Measurements from ENCODE around the gene SPAG8.
A peak's percentile ranks its signal among the peaks of the same experiment; 100 is the strongest.

SPAG8 gene

GRCh38 chr9:35820076-35820475 is 8.0 kb upstream of the SPAG8 start:
- H3K4me3 ChIP-seq (ENCODE audit: low read depth in 1 of 2, low read length in 1 of 2) = no peak overlapping the region
- peaks cover 32% of the 10 kb centered on the region for H3K27me3 ChIP-seq
- H3K27ac ChIP-seq = no peak overlapping the region
- peaks cover 3 to 5% of the 10 kb centered on the region in 2 experiments for H3K4me1 ChIP-seq (ENCODE audit: control insufficient read depth in 1 of 2, insufficient read depth in 1 of 2, low read depth in 1 of 2, low read length in 1 of 2)
- no peak for TF ChIP-seq CTCF (IDR thresholded peaks at IDR 0.05)
- no peaks in the 10 kb centered on the region for H3K9me3 ChIP-seq
- no peaks in the 10 kb centered on the region for H3K36me3 ChIP-seq

- Histone ChIP-seq H3K36me3 (no peaks in the 10 kb centered on the region), H3K4me1 (ENCODE audit: control insufficient read depth in 1 of 2, insufficient read depth in 1 of 2, low read depth in 1 of 2, low read length in 1 of 2) (peaks cover 14 to 15% of the 10 kb centered on the region in 2 experiments)
Measured at GRCh38 chr9:35818341-35818740, 6.3 kb upstream of the SPAG8 start.

GRCh38 chr9:35816708-35817107 is 4.6 kb upstream of the SPAG8 start:
- no peak for TF ChIP-seq CTCF (IDR thresholded peaks at IDR 0.05)
- Histone ChIP-seq H3K4me1 (ENCODE audit: control insufficient read depth in 1 of 2, insufficient read depth in 1 of 2, low read depth in 1 of 2, low read length in 1 of 2) (peaks cover 24% of the 10 kb centered on the region in 2 experiments), H3K9me3 (no peaks in the 10 kb centered on the region), H3K36me3 (no peaks in the 10 kb centered on the region), H3K4me3 (ENCODE audit: low read depth in 1 of 2, low read length in 1 of 2) (no peak overlapping the region), H3K27ac (no peak overlapping the region), H3K27me3 (peaks cover 22% of the 10 kb centered on the region)

More at GRCh38 chr9:35818341-35818740, 6.3 kb upstream of the SPAG8 start:
- no peak for TF ChIP-seq CTCF (IDR thresholded peaks at IDR 0.05)
- no peak overlapping the region for H3K27ac ChIP-seq
- H3K4me3 ChIP-seq (ENCODE audit: low read depth in 1 of 2, low read length in 1 of 2) = no peak overlapping the region
- no peaks in the 10 kb centered on the region for H3K9me3 ChIP-seq
- peaks cover 32% of the 10 kb centered on the region for H3K27me3 ChIP-seq

GRCh38 chr9:35814841-35815543 is 2.9 kb upstream of the SPAG8 start, which contains the start of gene HINT2:
Gene HINT2, minus strand, starts transcription at chr9:35815042. Its CDS starts 63 bp downstream, at chr9:35814979.
- Histone ChIP-seq H3K27me3 (peaks cover 12% of the 10 kb centered on the region), H3K4me3 (ENCODE audit: low read depth in 1 of 2, low read length in 1 of 2) (peak within 1 kb of the TSS; percentile 88 to 90), H3K9me3 (no peaks in the 10 kb centered on the region), H3K36me3 (no peaks in the 10 kb centered on the region), H3K27ac (peak within 1 kb of the TSS; percentile 74), H3K4me1 (ENCODE audit: control insufficient read depth in 1 of 2, insufficient read depth in 1 of 2, low read depth in 1 of 2, low read length in 1 of 2) (peaks cover 28% of the 10 kb centered on the region in 2 experiments)
- no peak for TF ChIP-seq CTCF (IDR thresholded peaks at IDR 0.05)

- Histone ChIP-seq H3K27ac (peak overlapping the region; percentile 74), H3K9me3 (no peaks in the 10 kb centered on the region), H3K4me3 (ENCODE audit: low read depth in 1 of 2, low read length in 1 of 2) (peak overlapping the region; percentile 88 to 90), H3K27me3 (peaks cover 12% of the 10 kb centered on the region), H3K36me3 (no peaks in the 10 kb centered on the region), H3K4me1 (ENCODE audit: control insufficient read depth in 1 of 2, insufficient read depth in 1 of 2, low read depth in 1 of 2, low read length in 1 of 2) (peaks cover 28% of the 10 kb centered on the region in 2 experiments)
- no peak for TF ChIP-seq CTCF (IDR thresholded peaks at IDR 0.05)
Measured at GRCh38 chr9:35814106-35814840, 2.2 kb upstream of the SPAG8 start.
